ENCODE measurements around the gene SLC25A29. TPM values are rescaled to one million over a fixed set of nuclear protein-coding genes. Genes with fewer than 3 reads are reported as not detected.

Gene SLC25A29
- total and polyA plus RNA-seq, 2 of the 13 experiments (the other 11 are each of a cell fraction or from before 2014, with no cell fraction given): 12.2 to 17.2 TPM

DNA sequence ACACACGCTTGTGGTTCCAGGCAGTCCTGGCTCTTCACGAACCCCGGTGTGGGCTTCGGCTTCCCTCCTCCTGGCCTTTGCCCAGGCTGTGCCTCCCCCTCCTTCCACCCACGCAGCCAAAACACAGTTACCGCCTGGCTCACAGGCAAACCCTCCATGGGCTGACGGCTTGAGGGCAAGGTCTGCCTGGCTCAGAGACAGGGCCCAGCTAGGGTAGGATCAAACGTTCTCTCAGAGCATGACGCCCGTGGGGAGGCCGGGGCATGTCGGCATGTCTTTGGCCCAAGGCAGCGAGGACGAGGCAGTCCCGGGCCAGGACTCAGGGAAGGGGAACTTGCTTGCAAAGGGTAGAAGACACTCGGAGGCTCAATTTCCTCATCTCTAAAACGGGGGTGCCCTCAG, 19.0 kb upstream of the SLC25A29 start (continued):
- TF ChIP-seq, protein P1, sequence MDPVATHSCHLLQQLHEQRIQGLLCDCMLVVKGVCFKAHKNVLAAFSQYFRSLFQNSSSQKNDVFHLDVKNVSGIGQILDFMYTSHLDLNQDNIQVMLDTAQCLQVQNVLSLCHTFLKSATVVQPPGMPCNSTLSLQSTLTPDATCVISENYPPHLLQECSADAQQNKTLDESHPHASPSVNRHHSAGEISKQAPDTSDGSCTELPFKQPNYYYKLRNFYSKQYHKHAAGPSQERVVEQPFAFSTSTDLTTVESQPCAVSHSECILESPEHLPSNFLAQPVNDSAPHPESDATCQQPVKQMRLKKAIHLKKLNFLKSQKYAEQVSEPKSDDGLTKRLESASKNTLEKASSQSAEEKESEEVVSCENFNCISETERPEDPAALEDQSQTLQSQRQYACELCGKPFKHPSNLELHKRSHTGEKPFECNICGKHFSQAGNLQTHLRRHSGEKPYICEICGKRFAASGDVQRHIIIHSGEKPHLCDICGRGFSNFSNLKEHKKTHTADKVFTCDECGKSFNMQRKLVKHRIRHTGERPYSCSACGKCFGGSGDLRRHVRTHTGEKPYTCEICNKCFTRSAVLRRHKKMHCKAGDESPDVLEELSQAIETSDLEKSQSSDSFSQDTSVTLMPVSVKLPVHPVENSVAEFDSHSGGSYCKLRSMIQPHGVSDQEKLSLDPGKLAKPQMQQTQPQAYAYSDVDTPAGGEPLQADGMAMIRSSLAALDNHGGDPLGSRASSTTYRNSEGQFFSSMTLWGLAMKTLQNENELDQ (CRISPR knock-in tag; IDR thresholded peaks at IDR 0.05; ENCODE audit: borderline replicate concordance): no peak
- TF ChIP-seq BORCS8-MEF2B (CRISPR knock-in tag; IDR thresholded peaks at IDR 0.05): peak; percentile 86
- no peak for TF ChIP-seq MTA3 (CRISPR knock-in tag; IDR thresholded peaks at IDR 0.05)
- TF ChIP-seq, protein P2, sequence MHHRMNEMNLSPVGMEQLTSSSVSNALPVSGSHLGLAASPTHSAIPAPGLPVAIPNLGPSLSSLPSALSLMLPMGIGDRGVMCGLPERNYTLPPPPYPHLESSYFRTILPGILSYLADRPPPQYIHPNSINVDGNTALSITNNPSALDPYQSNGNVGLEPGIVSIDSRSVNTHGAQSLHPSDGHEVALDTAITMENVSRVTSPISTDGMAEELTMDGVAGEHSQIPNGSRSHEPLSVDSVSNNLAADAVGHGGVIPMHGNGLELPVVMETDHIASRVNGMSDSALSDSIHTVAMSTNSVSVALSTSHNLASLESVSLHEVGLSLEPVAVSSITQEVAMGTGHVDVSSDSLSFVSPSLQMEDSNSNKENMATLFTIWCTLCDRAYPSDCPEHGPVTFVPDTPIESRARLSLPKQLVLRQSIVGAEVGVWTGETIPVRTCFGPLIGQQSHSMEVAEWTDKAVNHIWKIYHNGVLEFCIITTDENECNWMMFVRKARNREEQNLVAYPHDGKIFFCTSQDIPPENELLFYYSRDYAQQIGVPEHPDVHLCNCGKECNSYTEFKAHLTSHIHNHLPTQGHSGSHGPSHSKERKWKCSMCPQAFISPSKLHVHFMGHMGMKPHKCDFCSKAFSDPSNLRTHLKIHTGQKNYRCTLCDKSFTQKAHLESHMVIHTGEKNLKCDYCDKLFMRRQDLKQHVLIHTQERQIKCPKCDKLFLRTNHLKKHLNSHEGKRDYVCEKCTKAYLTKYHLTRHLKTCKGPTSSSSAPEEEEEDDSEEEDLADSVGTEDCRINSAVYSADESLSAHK (CRISPR knock-in tag; IDR thresholded peaks at IDR 0.05; ENCODE audit: borderline replicate concordance): no peak
- 0 out of 2 replicates have a peak, but pooled peaks have one; percentile 31 for TF ChIP-seq NAIF1 (CRISPR knock-in tag; IDR thresholded peaks at IDR 0.05; ENCODE audit: borderline replicate concordance)
- TF ChIP-seq, protein P3, sequence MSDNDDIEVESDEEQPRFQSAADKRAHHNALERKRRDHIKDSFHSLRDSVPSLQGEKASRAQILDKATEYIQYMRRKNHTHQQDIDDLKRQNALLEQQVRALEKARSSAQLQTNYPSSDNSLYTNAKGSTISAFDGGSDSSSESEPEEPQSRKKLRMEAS (IDR thresholded peaks at IDR 0.05): peak; percentile 79
- TF ChIP-seq NRL (CRISPR knock-in tag; IDR thresholded peaks at IDR 0.05; ENCODE audit: borderline replicate concordance): no peak
- TF ChIP-seq, protein P4, sequence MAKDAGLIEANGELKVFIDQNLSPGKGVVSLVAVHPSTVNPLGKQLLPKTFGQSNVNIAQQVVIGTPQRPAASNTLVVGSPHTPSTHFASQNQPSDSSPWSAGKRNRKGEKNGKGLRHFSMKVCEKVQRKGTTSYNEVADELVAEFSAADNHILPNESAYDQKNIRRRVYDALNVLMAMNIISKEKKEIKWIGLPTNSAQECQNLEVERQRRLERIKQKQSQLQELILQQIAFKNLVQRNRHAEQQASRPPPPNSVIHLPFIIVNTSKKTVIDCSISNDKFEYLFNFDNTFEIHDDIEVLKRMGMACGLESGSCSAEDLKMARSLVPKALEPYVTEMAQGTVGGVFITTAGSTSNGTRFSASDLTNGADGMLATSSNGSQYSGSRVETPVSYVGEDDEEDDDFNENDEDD (CRISPR knock-in tag; IDR thresholded peaks at IDR 0.05; ENCODE audit: borderline replicate concordance): 0 out of 2 replicates have a peak, but pooled peaks have one; percentile 41
- TF ChIP-seq, protein P5, sequence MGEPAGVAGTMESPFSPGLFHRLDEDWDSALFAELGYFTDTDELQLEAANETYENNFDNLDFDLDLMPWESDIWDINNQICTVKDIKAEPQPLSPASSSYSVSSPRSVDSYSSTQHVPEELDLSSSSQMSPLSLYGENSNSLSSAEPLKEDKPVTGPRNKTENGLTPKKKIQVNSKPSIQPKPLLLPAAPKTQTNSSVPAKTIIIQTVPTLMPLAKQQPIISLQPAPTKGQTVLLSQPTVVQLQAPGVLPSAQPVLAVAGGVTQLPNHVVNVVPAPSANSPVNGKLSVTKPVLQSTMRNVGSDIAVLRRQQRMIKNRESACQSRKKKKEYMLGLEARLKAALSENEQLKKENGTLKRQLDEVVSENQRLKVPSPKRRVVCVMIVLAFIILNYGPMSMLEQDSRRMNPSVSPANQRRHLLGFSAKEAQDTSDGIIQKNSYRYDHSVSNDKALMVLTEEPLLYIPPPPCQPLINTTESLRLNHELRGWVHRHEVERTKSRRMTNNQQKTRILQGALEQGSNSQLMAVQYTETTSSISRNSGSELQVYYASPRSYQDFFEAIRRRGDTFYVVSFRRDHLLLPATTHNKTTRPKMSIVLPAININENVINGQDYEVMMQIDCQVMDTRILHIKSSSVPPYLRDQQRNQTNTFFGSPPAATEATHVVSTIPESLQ (CRISPR knock-in tag; conservative IDR thresholded peaks at IDR 0.05): no peak
- no peak for TF ChIP-seq KMT2B (CRISPR knock-in tag; IDR thresholded peaks at IDR 0.05)
- TF ChIP-seq, protein P6, sequence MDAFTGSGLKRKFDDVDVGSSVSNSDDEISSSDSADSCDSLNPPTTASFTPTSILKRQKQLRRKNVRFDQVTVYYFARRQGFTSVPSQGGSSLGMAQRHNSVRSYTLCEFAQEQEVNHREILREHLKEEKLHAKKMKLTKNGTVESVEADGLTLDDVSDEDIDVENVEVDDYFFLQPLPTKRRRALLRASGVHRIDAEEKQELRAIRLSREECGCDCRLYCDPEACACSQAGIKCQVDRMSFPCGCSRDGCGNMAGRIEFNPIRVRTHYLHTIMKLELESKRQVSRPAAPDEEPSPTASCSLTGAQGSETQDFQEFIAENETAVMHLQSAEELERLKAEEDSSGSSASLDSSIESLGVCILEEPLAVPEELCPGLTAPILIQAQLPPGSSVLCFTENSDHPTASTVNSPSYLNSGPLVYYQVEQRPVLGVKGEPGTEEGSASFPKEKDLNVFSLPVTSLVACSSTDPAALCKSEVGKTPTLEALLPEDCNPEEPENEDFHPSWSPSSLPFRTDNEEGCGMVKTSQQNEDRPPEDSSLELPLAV (CRISPR knock-in tag; conservative IDR thresholded peaks at IDR 0.05; ENCODE audit: low read depth): no peak
- peak; percentile 46; the same call in 1 of the 2 replicates for TF ChIP-seq PHF8 (CRISPR knock-in tag; IDR thresholded peaks at IDR 0.05)
- no peak for TF ChIP-seq SUZ12 (IDR thresholded peaks at IDR 0.05; ENCODE audit: low read depth, low read length)
- no peak for TF ChIP-seq MATR3 (CRISPR knock-in tag; IDR thresholded peaks at IDR 0.05)
- no peak for TF ChIP-seq SETDB1 (CRISPR knock-in tag; IDR thresholded peaks at IDR 0.05; ENCODE audit: borderline replicate concordance)
- no peak for TF ChIP-seq ZNF841 (CRISPR knock-in tag; IDR thresholded peaks at IDR 0.05; ENCODE audit: borderline replicate concordance)
- TF ChIP-seq HNF4G (IDR thresholded peaks at IDR 0.05; ENCODE audit: borderline replicate concordance, low read depth, low read length): 0 out of 2 replicates have a peak, but pooled peaks have one; percentile 17
- 0 out of 2 replicates have a peak, but pooled peaks have one; percentile 38 for TF ChIP-seq HNF4G (CRISPR knock-in tag; IDR thresholded peaks at IDR 0.05; ENCODE audit: borderline replicate concordance, low read depth)
- 0 out of 2 replicates have a peak, but pooled peaks have one; percentile 7 for TF ChIP-seq NFYC (CRISPR knock-in tag; IDR thresholded peaks at IDR 0.05)
- no peak for TF ChIP-seq ZNF780A (CRISPR knock-in tag; IDR thresholded peaks at IDR 0.05)
- TF ChIP-seq ZBTB21 (CRISPR knock-in tag; IDR thresholded peaks at IDR 0.05): no peak
